ENCODE data around the gene FGF7. TPM values are rescaled to one million over a fixed set of nuclear protein-coding genes. Genes with fewer than 3 reads are reported as not detected.
"Not testable (repeated sequence)": the region's sequence is repeated elsewhere in the genome, so short reads cannot be mapped to it uniquely, and the experiment has no call there.

Gene FGF7
- polyA plus RNA-seq, 1 donor from 2014 or later: 0.04 TPM

DNA sequence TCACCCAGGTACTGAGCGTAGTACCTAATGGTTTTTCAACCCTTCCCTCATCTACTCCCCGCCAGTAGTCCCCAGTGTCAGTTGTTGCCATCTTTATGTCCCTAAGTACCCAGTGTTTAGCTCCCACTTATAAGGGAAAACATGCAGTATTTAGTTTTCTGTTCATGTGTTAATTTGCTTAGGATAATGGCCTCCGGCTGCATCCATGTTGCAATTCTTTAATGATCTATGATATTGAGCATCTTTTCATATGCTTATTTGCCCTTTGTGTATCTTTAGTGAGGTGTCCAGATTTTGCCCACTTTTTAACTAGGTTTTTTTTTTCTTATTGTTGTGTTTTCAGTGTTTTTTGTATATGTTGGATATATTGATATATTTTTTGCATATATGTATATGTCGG, 55.0 kb downstream of the FGF7 start:
- not testable (repeated sequence) for H3K79me2 ChIP-seq (replicated peaks; ENCODE audit: insufficient read depth, low read length); H3K9me2 ChIP-seq (ENCODE audit: insufficient read depth, low read length); H3K27ac ChIP-seq (ENCODE audit: low read length); H3K4me3 ChIP-seq (ENCODE audit: low read length); H4K20me1 ChIP-seq (ENCODE audit: insufficient read depth); H3K9ac ChIP-seq (ENCODE audit: low read length); H3K9me3 ChIP-seq (ENCODE audit: low read length); H3K27me3 ChIP-seq (ENCODE audit: insufficient read depth, low read depth, low read length); H3F3A ChIP-seq (ENCODE audit: insufficient read depth, low read length, poor library complexity, severe bottlenecking); H2AFZ ChIP-seq (ENCODE audit: low read depth, low read length); H3K4me2 ChIP-seq (ENCODE audit: low read length); H3K36me3 ChIP-seq (ENCODE audit: insufficient read depth, low read length)

GRCh38 chr15:49478982-49479381, 55.9 kb downstream of the FGF7 start:
- not testable (repeated sequence) for H3K79me2 ChIP-seq (replicated peaks; ENCODE audit: insufficient read depth, low read length); H3K36me3 ChIP-seq (ENCODE audit: insufficient read depth, low read length); H2AFZ ChIP-seq (ENCODE audit: low read depth, low read length); H4K20me1 ChIP-seq (ENCODE audit: insufficient read depth); H3K27ac ChIP-seq (ENCODE audit: low read length); H3K9me2 ChIP-seq (ENCODE audit: insufficient read depth, low read length); H3K27me3 ChIP-seq (ENCODE audit: insufficient read depth, low read depth, low read length); H3K4me2 ChIP-seq (ENCODE audit: low read length); H3K4me3 ChIP-seq (ENCODE audit: low read length); H3K9ac ChIP-seq (ENCODE audit: low read length); H3F3A ChIP-seq (ENCODE audit: insufficient read depth, low read length, poor library complexity, severe bottlenecking); H3K9me3 ChIP-seq (ENCODE audit: low read length)

- H3F3A ChIP-seq (ENCODE audit: insufficient read depth, low read length, poor library complexity, severe bottlenecking); H2AFZ ChIP-seq (ENCODE audit: low read depth, low read length); H4K20me1 ChIP-seq (ENCODE audit: insufficient read depth); H3K9me3 ChIP-seq (ENCODE audit: low read length); H3K4me3 ChIP-seq (ENCODE audit: low read length); H3K9me2 ChIP-seq (ENCODE audit: insufficient read depth, low read length); H3K4me2 ChIP-seq (ENCODE audit: low read length); H3K79me2 ChIP-seq (replicated peaks; ENCODE audit: insufficient read depth, low read length); H3K27me3 ChIP-seq (ENCODE audit: insufficient read depth, low read depth, low read length); H3K9ac ChIP-seq (ENCODE audit: low read length); H3K27ac ChIP-seq (ENCODE audit: low read length); H3K36me3 ChIP-seq (ENCODE audit: insufficient read depth, low read length): not testable (repeated sequence)
Measured at GRCh38 chr15:49485401-49485800, 62.4 kb downstream of the FGF7 start.

DNA sequence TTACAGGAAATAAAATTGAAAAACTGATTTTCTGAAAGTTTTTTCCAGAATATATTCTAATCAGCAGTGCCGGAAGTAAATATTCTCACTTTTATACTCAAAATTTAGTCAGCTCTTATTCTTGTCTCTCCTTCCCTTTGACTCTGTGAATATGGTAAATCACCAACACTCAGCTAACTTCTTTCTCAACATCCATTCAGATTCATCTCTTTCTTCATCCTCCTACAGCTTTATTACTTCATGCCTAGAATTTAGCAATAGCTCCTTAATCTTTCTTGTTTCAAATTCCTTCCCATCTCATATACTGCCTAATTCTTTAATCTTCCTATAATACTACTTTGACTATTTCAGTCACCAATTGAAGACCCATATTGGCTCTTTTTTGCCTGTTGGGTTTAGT, 67.9 kb downstream of the FGF7 start:
- H3K9ac ChIP-seq (ENCODE audit: low read length): no peak overlapping the region

More for the DNA sequence above, 67.9 kb downstream of the FGF7 start:
- Histone ChIP-seq H3K27ac (ENCODE audit: low read length) (no peak overlapping the region), H3K9me3 (ENCODE audit: low read length) (no peaks in the 10 kb centered on the region), H3K36me3 (ENCODE audit: insufficient read depth, low read length) (no peaks in the 10 kb centered on the region), H3K27me3 (ENCODE audit: insufficient read depth, low read depth, low read length) (no peaks in the 10 kb centered on the region), H4K20me1 (ENCODE audit: insufficient read depth) (no peaks in the 10 kb centered on the region), H3F3A (ENCODE audit: insufficient read depth, low read length, poor library complexity, severe bottlenecking) (no peaks in the 10 kb centered on the region), H3K79me2 (replicated peaks; ENCODE audit: insufficient read depth, low read length) (no peaks in the 10 kb centered on the region), H3K9me2 (ENCODE audit: insufficient read depth, low read length) (no peaks in the 10 kb centered on the region), H3K4me2 (ENCODE audit: low read length) (no peak overlapping the region), H3K4me3 (ENCODE audit: low read length) (no peak overlapping the region), H2AFZ (ENCODE audit: low read depth, low read length) (no peak overlapping the region)
- TF ChIP-seq, protein P1, sequence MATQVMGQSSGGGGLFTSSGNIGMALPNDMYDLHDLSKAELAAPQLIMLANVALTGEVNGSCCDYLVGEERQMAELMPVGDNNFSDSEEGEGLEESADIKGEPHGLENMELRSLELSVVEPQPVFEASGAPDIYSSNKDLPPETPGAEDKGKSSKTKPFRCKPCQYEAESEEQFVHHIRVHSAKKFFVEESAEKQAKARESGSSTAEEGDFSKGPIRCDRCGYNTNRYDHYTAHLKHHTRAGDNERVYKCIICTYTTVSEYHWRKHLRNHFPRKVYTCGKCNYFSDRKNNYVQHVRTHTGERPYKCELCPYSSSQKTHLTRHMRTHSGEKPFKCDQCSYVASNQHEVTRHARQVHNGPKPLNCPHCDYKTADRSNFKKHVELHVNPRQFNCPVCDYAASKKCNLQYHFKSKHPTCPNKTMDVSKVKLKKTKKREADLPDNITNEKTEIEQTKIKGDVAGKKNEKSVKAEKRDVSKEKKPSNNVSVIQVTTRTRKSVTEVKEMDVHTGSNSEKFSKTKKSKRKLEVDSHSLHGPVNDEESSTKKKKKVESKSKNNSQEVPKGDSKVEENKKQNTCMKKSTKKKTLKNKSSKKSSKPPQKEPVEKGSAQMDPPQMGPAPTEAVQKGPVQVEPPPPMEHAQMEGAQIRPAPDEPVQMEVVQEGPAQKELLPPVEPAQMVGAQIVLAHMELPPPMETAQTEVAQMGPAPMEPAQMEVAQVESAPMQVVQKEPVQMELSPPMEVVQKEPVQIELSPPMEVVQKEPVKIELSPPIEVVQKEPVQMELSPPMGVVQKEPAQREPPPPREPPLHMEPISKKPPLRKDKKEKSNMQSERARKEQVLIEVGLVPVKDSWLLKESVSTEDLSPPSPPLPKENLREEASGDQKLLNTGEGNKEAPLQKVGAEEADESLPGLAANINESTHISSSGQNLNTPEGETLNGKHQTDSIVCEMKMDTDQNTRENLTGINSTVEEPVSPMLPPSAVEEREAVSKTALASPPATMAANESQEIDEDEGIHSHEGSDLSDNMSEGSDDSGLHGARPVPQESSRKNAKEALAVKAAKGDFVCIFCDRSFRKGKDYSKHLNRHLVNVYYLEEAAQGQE (IDR thresholded peaks at IDR 0.05; ENCODE audit: borderline replicate concordance): no peak
- no peak for TF ChIP-seq CTCF (IDR thresholded peaks at IDR 0.05; ENCODE audit: poor library complexity, severe bottlenecking)
- no peak for TF ChIP-seq POLR2AphosphoS5 (IDR thresholded peaks at IDR 0.05)
- no peak for TF ChIP-seq SMC3 (conservative IDR thresholded peaks at IDR 0.05; ENCODE audit: poor library complexity)
- no peak for TF ChIP-seq RAD21 (conservative IDR thresholded peaks at IDR 0.05)
- no peak for TF ChIP-seq MXI1 (conservative IDR thresholded peaks at IDR 0.05; ENCODE audit: poor library complexity, severe bottlenecking)
- TF ChIP-seq EZH2 (IDR thresholded peaks at IDR 0.05; ENCODE audit: borderline replicate concordance, insufficient read depth, low read length, poor library complexity, severe bottlenecking): no peak
- no peak for TF ChIP-seq TAF1 (IDR thresholded peaks at IDR 0.05; ENCODE audit: low read depth)
- no peak for TF ChIP-seq EP300 (conservative IDR thresholded peaks at IDR 0.05; ENCODE audit: poor library complexity, severe bottlenecking)
